Fibroblast of lung (primary cell): ENCODE data around the gene ATG7.
"Not testable (repeated sequence)": the region's sequence is repeated elsewhere in the genome, so short reads cannot be mapped to it uniquely, and the experiment has no call there.

Experiments
- EZH2 ChIP-seq: IDR thresholded peaks from 2 replicates; pipeline ENCODE4 v1.5.1; 2012; ENCODE audit warnings: low read length, control low read depth, mild to moderate bottlenecking; ENCODE audit errors: missing control alignments
- TF ChIP-seq, protein P1 (sequence below), 2 donors: IDR thresholded peaks in 1 of 2; conservative IDR thresholded peaks in 1 of 2; 1 replicate in 1 of 2; 2 replicates in 1 of 2; pipeline ENCODE4 v1.5.1; 2011 to 2012; ENCODE audit warnings: low read length in 2 of 2, control low read depth in 1 of 2, inconsistent platforms in 1 of 2, low read depth in 1 of 2, mild to moderate bottlenecking in 1 of 2

- TF ChIP-seq, protein P1, sequence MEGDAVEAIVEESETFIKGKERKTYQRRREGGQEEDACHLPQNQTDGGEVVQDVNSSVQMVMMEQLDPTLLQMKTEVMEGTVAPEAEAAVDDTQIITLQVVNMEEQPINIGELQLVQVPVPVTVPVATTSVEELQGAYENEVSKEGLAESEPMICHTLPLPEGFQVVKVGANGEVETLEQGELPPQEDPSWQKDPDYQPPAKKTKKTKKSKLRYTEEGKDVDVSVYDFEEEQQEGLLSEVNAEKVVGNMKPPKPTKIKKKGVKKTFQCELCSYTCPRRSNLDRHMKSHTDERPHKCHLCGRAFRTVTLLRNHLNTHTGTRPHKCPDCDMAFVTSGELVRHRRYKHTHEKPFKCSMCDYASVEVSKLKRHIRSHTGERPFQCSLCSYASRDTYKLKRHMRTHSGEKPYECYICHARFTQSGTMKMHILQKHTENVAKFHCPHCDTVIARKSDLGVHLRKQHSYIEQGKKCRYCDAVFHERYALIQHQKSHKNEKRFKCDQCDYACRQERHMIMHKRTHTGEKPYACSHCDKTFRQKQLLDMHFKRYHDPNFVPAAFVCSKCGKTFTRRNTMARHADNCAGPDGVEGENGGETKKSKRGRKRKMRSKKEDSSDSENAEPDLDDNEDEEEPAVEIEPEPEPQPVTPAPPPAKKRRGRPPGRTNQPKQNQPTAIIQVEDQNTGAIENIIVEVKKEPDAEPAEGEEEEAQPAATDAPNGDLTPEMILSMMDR (conservative IDR thresholded peaks at IDR 0.05 in 1 of 2, IDR thresholded peaks at IDR 0.05 in 1 of 2; ENCODE audit: low read depth in 1 of 2, low read length in 2 of 2) = not testable (repeated sequence)
- TF ChIP-seq EZH2 = not testable (repeated sequence)
Observed at GRCh38 chr3:11572660-11573059, 300.5 kb downstream of the ATG7 start.
